Breast epithelium (tissue), 4 donors: ENCODE data around the gene ATP2B2. TPM values are rescaled to one million over a fixed set of nuclear protein-coding genes. Genes with fewer than 3 reads are reported as not detected.

Source experiments
- DNase-seq, 2 donors: peaks; one replicate each; pipeline ENCODE4 v3.0.0-alpha.2; 2019; ENCODE audit warnings: low spot score in 2 of 2
- H3K27ac ChIP-seq, 2 donors: fragments of 200-600 bp; sonication (generic) in 1 of 2; one replicate each; pipeline ENCODE4 v1.5.1; 2016 to 2019; ENCODE audit warnings: mild to moderate bottlenecking in 1 of 2
- H3K27me3 ChIP-seq, 2 donors: fragments of 200-600 bp; sonication (generic) in 1 of 2; one replicate each; pipeline versions ENCODE4 v1.5.1 to v1.6.0; 2017 to 2019; ENCODE audit warnings: control low read depth in 1 of 2, mild to moderate bottlenecking in 1 of 2
- H3K36me3 ChIP-seq: fragments of 200-600 bp; one replicate; pipeline ENCODE4 v1.5.1; 2019
- H3K4me1 ChIP-seq, 2 donors: fragments of 200-600 bp; sonication (generic); one replicate each; pipeline ENCODE4 v1.5.1; 2016 to 2019; ENCODE audit warnings: control low read depth in 1 of 2
- H3K4me3 ChIP-seq, 3 donors: fragments of 200-600 bp; sonication (generic); 1 replicate in 2 of 3; 2 replicates in 1 of 3; pipeline ENCODE4 v1.5.1; 2016 to 2019; ENCODE audit warnings: mild to moderate bottlenecking in 3 of 3, moderate library complexity in 2 of 3
- H3K9me3 ChIP-seq, 2 donors: fragments of 200-600 bp; sonication (generic) in 1 of 2; one replicate each; pipeline ENCODE4 v1.5.1; 2016 to 2019; ENCODE audit warnings: control low read depth in 1 of 2
- CTCF ChIP-seq, 3 donors: fragments of 450-650 bp; IDR thresholded peaks; one replicate each; pipeline ENCODE4 v1.5.1; 2016 to 2017; ENCODE audit warnings: antibody characterized with exemption in 3 of 3, mild to moderate bottlenecking in 3 of 3, moderate library complexity in 3 of 3
- POLR2A ChIP-seq: fragments of 450-650 bp; IDR thresholded peaks from one replicate; pipeline ENCODE4 v1.6.1; 2016; ENCODE audit warnings: antibody characterized with exemption, mild to moderate bottlenecking, moderate library complexity
- POLR2AphosphoS5 ChIP-seq, 3 donors: sonication (generic); formaldehyde crosslinking; IDR thresholded peaks; one replicate each; pipeline ENCODE4 v1.6.1; 2017; ENCODE audit warnings: antibody characterized with exemption in 3 of 3
- intact Hi-C: fragments of 100-400 bp; cut with DNase I; formaldehyde crosslinking; loops from one replicate; pipeline ENCODE4 v1.15.1; 2023; ENCODE audit warnings: low total_unique reads
- total RNA-seq, 3 donors: library from RNA; depleted of rRNA; stranded (reverse); fragments of >200 nt; gene quantifications; one replicate each; pipeline ENCODE4 v1.1.0, GENCODE V29; 2016

Gene ATP2B2
- total RNA-seq, 3 donors from 2014 or later, result under 0.01 to 0.15 TPM; not detected in 1

- no peak for TF ChIP-seq POLR2AphosphoS5 (IDR thresholded peaks at IDR 0.05)
- TF ChIP-seq POLR2A, result no peak
- no peak for TF ChIP-seq CTCF (IDR thresholded peaks at IDR 0.05)
- H3K4me3 ChIP-seq, result no peak overlapping the region
- no peaks in the 10 kb centered on the region for H3K36me3 ChIP-seq
- no peaks in the 10 kb centered on the region for H3K9me3 ChIP-seq
- no peak overlapping the region for H3K27ac ChIP-seq
- H3K4me1 ChIP-seq, result peaks cover 0 to 4% of the 10 kb centered on the region in 2 donors
- no peak for DNase-seq
- peaks cover 0 to 31% of the 10 kb centered on the region in 2 donors for H3K27me3 ChIP-seq
- intact Hi-C loops, result no loop called here
Observed at GRCh38 chr3:10504171-10505049, 976 bp downstream of the ATP2B2 start.

GRCh38 chr3:10503217-10503796 lies 2.1 kb downstream of the ATP2B2 start:
- Histone ChIP-seq H3K27ac (no peak overlapping the region), H3K27me3 (peaks cover 0 to 31% of the 10 kb centered on the region in 2 donors), H3K36me3 (no peaks in the 10 kb centered on the region), H3K4me1 (peaks cover 0 to 4% of the 10 kb centered on the region in 2 donors), H3K4me3 (no peak overlapping the region), H3K9me3 (no peaks in the 10 kb centered on the region)
- TF ChIP-seq POLR2A, result no peak
- TF ChIP-seq CTCF (IDR thresholded peaks at IDR 0.05), result no peak
- no peak for TF ChIP-seq POLR2AphosphoS5 (IDR thresholded peaks at IDR 0.05)
- intact Hi-C loops, result no loop called here
- DNase-seq, result no peak

GRCh38 chr3:10502185-10502880 lies 3.1 kb downstream of the ATP2B2 start:
- intact Hi-C loops, result no loop called here
- peaks cover 0 to 31% of the 10 kb centered on the region in 2 donors for H3K27me3 ChIP-seq
- H3K4me3 ChIP-seq, result no peak overlapping the region
- H3K27ac ChIP-seq, result no peak overlapping the region
- H3K9me3 ChIP-seq, result no peaks in the 10 kb centered on the region
- TF ChIP-seq CTCF (IDR thresholded peaks at IDR 0.05), result no peak
- no peak for TF ChIP-seq POLR2A
- no peak for TF ChIP-seq POLR2AphosphoS5 (IDR thresholded peaks at IDR 0.05)
- no peak for DNase-seq
- H3K4me1 ChIP-seq, result peaks cover 0 to 4% of the 10 kb centered on the region in 2 donors
- H3K36me3 ChIP-seq, result no peaks in the 10 kb centered on the region

- Histone ChIP-seq H3K4me1 (peaks cover 0 to 4% of the 10 kb centered on the region in 2 donors), H3K27me3 (peaks cover 0 to 30% of the 10 kb centered on the region in 2 donors), H3K27ac (no peak overlapping the region), H3K9me3 (no peaks in the 10 kb centered on the region), H3K4me3 (no peak overlapping the region), H3K36me3 (no peaks in the 10 kb centered on the region)
- DNase-seq, result no peak
- intact Hi-C loops, result no loop called here
- no peak for TF ChIP-seq CTCF (IDR thresholded peaks at IDR 0.05)
- TF ChIP-seq POLR2AphosphoS5 (IDR thresholded peaks at IDR 0.05), result no peak
- no peak for TF ChIP-seq POLR2A
Observed at GRCh38 chr3:10501664-10502052, 3.7 kb downstream of the ATP2B2 start.
